ENCODE results near the gene MGLL. TPM values are rescaled to one million over a fixed set of nuclear protein-coding genes. Genes with fewer than 3 reads are reported as not detected.
"Not testable (repeated sequence)": the region's sequence is repeated elsewhere in the genome, so short reads cannot be mapped to it uniquely, and the experiment has no call there.

MGLL gene
- total and polyA plus RNA-seq, 5 experiments from 2014 or later: 0.34 to 0.77 (median 0.62) TPM; not detected in 2

DNA sequence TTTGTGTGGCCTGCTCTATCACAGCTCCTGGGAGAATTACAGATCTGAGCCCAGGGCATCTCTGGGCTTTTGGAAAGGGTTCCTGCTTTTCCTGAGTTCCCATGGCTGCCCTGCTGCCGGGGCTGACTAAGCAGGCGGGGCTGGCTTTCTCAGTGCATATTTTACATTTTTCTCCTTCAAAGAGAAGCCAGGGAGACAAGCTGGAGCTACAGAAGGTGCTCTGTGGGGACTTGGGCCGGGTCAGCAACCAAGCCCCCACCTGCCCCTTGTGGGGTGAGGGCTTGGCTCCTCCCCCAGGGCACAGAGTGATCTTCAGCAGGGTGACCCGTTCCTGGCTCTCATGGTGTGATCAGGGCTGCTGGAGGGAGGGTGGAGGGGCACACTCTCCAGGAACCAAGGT, 132.2 kb downstream of the MGLL start:
- DNase-seq (no peak), ATAC-seq (no peak)
- POLR2A ChIA-PET: no interaction called here
- no peaks in the 10 kb centered on the region for H3K36me3 Mint-ChIP-seq
- peaks cover 0 to 2% (median 0%) of the 10 kb centered on the region in 5 donors for H3K27me3 Mint-ChIP-seq
- H3K27ac Mint-ChIP-seq: no peak overlapping the region
- peaks cover 0 to 4% (median 0%) of the 10 kb centered on the region in 4 donors for H3K4me1 Mint-ChIP-seq
- no peak overlapping the region for H3K4me3 Mint-ChIP-seq
- no peaks in the 10 kb centered on the region for H3K9me3 Mint-ChIP-seq

- POLR2A ChIA-PET: interaction anchor here (1.1 kb wide), 1 partner anchor 12 kb away, joined by 3 read pairs; no protein-coding TSS in a partner anchor
- Mint-ChIP-seq H3K36me3 (no peaks in the 10 kb centered on the region), H3K9me3 (no peaks in the 10 kb centered on the region), H3K27ac (no peak overlapping the region), H3K4me3 (no peak overlapping the region), H3K27me3 (peaks cover 0 to 2% (median 0%) of the 10 kb centered on the region in 5 donors), H3K4me1 (peaks cover 2 to 6% (median 2%) of the 10 kb centered on the region in 4 donors)
- DNase-seq (peak in 1 of 10 donors; percentile 48), ATAC-seq (no peak)
Measured at GRCh38 chr3:127689266-127689860, 133.0 kb downstream of the MGLL start.

- no peak overlapping the region for H3K27ac Mint-ChIP-seq
- H3K27me3 Mint-ChIP-seq: peaks cover 0 to 2% (median 0%) of the 10 kb centered on the region in 5 donors
- peaks cover 6 to 10% (median 9%) of the 10 kb centered on the region in 4 donors for H3K4me1 Mint-ChIP-seq
- POLR2A ChIA-PET: interaction anchor here (1.1 kb wide), 1 partner anchor 11 kb away, joined by 3 read pairs; no protein-coding TSS in a partner anchor
- no peak for DNase-seq
- H3K9me3 Mint-ChIP-seq: no peaks in the 10 kb centered on the region
- H3K4me3 Mint-ChIP-seq: no peak overlapping the region
- ATAC-seq: no peak
- H3K36me3 Mint-ChIP-seq: no peaks in the 10 kb centered on the region
Measured at GRCh38 chr3:127688416-127689265, 133.7 kb downstream of the MGLL start.

DNA sequence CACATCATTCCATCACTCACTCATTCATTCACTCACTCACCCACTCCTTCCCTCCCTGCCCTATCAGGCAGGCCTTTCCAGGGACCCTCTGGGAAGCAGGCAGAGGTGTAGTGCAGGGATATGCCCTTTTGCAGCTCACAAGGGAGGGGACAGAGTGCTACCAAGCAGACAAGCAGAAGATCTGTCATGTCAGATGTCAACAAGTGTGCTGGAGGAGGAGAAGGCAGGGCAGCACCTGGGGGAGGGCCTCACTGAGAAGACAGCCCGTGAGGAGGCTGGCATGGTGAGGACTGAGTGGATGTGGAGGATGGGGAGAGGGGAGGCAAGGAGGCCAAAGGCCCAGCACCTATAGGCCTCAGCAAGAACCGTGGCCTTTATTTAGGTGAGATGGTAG, 134.3 kb downstream of the MGLL start:
- DNase-seq (no peak), ATAC-seq (no peak)
- H3K27me3 Mint-ChIP-seq: peaks cover 0 to 2% (median 0%) of the 10 kb centered on the region in 5 donors
- H3K4me1 Mint-ChIP-seq: peaks cover 7 to 13% (median 12%) of the 10 kb centered on the region in 4 donors
- H3K27ac Mint-ChIP-seq: no peak overlapping the region
- no peaks in the 10 kb centered on the region for H3K36me3 Mint-ChIP-seq
- no peak overlapping the region for H3K4me3 Mint-ChIP-seq
- POLR2A ChIA-PET: interaction anchor here (1.1 kb wide), 1 partner anchor 11 kb away, joined by 3 read pairs; no protein-coding TSS in a partner anchor
- H3K9me3 Mint-ChIP-seq: no peaks in the 10 kb centered on the region

- POLR2A ChIA-PET: no interaction called here
- H3K9me3 Mint-ChIP-seq: no peaks in the 10 kb centered on the region
- no peak overlapping the region for H3K27ac Mint-ChIP-seq
- DNase-seq: no peak
- no peaks in the 10 kb centered on the region for H3K36me3 Mint-ChIP-seq
- H3K4me3 Mint-ChIP-seq: no peak overlapping the region
- ATAC-seq: no peak
- peaks cover 7 to 13% (median 13%) of the 10 kb centered on the region in 4 donors for H3K4me1 Mint-ChIP-seq
- H3K27me3 Mint-ChIP-seq: no peaks in the 10 kb centered on the region
Measured at GRCh38 chr3:127687228-127687737, 135.0 kb downstream of the MGLL start.

DNA sequence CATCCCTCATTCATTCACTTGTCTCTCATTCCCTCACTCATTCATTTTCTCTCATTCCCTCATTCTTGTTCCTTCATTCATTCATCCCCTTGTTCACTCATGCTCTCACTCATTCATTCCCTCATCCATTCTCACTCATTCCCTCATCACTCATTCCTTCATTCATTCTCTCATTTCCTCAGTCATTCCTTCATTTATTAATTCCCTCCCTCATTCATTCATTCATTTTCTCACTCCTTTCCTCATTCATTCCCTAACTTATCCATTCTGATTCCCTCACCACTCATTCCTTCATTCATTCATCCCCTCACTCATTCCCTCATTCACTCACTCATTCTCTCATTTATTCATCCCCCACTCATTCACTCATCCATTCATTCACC, 135.8 kb downstream of the MGLL start:
- no peak overlapping the region for H3K27ac Mint-ChIP-seq
- H3K4me3 Mint-ChIP-seq: no peak overlapping the region
- DNase-seq (no peak), ATAC-seq (no peak)
- H3K36me3 Mint-ChIP-seq: no peaks in the 10 kb centered on the region
- H3K27me3 Mint-ChIP-seq: no peaks in the 10 kb centered on the region
- H3K4me1 Mint-ChIP-seq: peaks cover 7 to 18% (median 15%) of the 10 kb centered on the region in 4 donors
- POLR2A ChIA-PET: no interaction called here
- H3K9me3 Mint-ChIP-seq: no peaks in the 10 kb centered on the region

DNA sequence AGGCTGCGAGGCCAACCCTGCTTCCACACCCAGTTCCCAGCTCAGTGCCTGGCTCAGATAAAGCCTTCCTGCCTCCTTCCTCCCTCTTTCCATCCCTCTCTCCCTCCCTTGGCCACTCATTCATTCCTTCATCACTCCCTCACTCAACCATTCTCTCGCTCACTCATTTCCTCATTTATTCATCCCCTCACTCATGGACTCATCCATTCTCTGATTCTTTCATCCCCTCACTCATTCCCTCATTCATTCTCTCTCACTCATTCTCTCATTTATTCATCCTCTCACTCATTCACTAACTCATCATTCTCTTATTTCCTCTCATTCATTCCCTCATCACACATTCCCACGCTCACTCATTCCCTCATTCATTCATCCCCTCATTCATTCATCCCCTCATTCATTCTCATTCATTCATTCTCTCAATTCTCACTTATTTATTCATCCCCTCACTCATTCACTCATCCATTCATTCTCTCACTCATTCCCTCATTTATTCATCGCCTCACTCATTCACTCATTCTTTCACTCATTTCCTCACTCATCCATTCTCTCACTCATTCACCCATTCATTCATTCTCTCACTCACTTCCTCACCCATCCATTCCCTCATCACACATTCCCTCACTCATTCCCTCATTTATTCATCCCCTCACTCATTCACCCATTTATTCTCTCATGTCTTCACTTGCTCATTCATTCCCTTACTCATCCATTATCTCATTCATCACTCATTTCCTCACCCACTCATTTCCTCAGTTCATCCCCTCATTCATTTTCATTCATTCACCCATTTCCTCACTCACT, 136.4 kb downstream of the MGLL start:
- no peaks in the 10 kb centered on the region for H3K27me3 Mint-ChIP-seq
- POLR2A ChIA-PET: no interaction called here
- no peak overlapping the region for H3K4me3 Mint-ChIP-seq
- peaks cover 7 to 21% (median 16%) of the 10 kb centered on the region in 4 donors for H3K4me1 Mint-ChIP-seq
- no peak for DNase-seq
- no peak for ATAC-seq
- H3K36me3 Mint-ChIP-seq: no peaks in the 10 kb centered on the region
- no peak overlapping the region for H3K27ac Mint-ChIP-seq
- no peaks in the 10 kb centered on the region for H3K9me3 Mint-ChIP-seq

DNA sequence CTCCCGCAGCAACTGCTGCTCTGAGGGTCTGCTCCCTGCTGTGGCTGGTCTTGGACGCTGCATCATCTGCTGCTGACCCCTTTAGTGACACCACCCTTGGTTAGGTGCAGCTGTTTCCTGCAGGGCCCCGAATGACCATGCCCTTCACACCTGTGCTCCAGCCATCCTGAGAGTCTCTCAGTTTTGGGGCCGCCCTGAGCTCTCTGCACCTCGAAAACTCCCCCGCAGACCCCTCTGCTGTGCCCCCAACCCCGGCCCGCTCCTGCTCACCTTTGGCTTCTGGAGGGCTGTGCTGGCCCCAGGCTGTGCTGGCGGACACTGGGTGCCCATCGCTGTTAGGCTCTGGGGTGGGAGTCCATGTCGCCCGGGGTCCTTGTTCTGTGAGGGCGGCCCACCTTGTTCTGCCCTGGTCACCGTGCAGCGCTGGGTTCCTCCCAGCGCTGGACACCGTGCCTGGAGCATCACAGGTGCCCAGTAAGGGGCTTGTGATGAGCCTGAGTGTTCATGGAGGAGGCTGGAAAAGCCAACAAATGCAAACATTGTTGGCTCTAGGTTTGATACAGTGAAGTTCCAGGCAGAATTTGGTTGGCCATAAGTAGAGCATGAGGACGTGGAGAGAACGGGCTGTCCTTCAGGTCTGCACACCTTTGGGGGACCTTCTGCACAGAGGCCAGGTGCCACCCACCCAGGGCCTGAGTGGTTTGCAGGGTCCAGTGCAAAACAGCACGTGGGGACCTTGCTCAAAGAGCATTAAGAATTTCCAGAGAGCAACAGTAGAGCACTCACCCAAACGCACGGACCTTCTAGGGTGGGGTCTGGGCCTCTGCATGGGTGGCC, 137.2 kb downstream of the MGLL start:
- DNase-seq: no peak
- Mint-ChIP-seq H3K9me3 (no peaks in the 10 kb centered on the region), H3K4me3 (no peak overlapping the region), H3K36me3 (no peaks in the 10 kb centered on the region), H3K27me3 (no peaks in the 10 kb centered on the region), H3K4me1 (peaks cover 7 to 21% (median 16%) of the 10 kb centered on the region in 4 donors), H3K27ac (peak overlapping the region in 1 of 10 donors; percentile 60)
- no peak for ATAC-seq
- POLR2A ChIA-PET: interaction anchor here (0.6 kb wide), 1 partner anchor 12 kb away, joined by 3 read pairs; the partner anchor contains the start of gene ABTB1

- Mint-ChIP-seq H3K36me3 (peaks cover 0 to 13% (median 0%) of the 10 kb centered on the region in 3 donors), H3K27ac (peak overlapping the region in 5 of 10 donors; percentile 16 to 83 (median 71)), H3K9me3 (no peaks in the 10 kb centered on the region), H3K27me3 (no peaks in the 10 kb centered on the region), H3K4me3 (no peak overlapping the region), H3K4me1 (peaks cover 9 to 26% (median 22%) of the 10 kb centered on the region in 4 donors)
- DNase-seq: peak in 1 of 10 donors; percentile 12
- POLR2A ChIA-PET: interaction anchor here (0.7 to 1.7 kb wide), 3 partner anchors 9 to 987 kb away, joined by 3 to 8 read pairs (median 3); no protein-coding TSS in a partner anchor
- ATAC-seq: no peak
Measured at GRCh38 chr3:127682561-127682960, 139.8 kb downstream of the MGLL start.

DNA sequence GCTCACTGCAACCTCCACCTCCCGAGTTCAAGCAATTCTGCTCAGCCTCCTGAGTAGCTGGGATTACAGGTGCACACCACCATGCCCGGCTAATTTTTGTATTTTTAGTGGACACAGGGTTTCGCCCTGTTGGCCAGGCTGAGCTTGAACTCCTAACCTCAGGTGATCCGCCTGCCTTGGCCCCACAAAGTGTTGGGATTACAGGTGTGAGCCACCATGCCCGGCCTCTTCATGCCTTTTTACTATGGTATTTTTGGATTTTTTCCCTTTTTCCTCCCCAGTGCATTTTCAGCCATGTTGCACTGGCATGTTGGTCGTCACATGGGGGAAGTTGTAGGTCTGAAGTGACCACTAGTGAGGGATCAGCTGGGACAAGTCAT, 140.2 kb downstream of the MGLL start:
- not testable (repeated sequence) for DNase-seq, ATAC-seq
- POLR2A ChIA-PET: interaction anchor here (0.6 to 0.7 kb wide), 3 partner anchors 9 to 986 kb away, joined by 3 read pairs; no protein-coding TSS in a partner anchor

GRCh38 chr3:127680798-127681221, 141.5 kb downstream of the MGLL start:
- H3K4me3 Mint-ChIP-seq: no peak overlapping the region
- H3K9me3 Mint-ChIP-seq: no peaks in the 10 kb centered on the region
- peaks cover 0 to 20% (median 0%) of the 10 kb centered on the region in 3 donors for H3K36me3 Mint-ChIP-seq
- ATAC-seq (no peak), DNase-seq (peak in 1 of 10 donors; percentile 15)
- peak overlapping the region in 4 of 10 donors; percentile 47 to 66 (median 58) for H3K27ac Mint-ChIP-seq
- POLR2A ChIA-PET: interaction anchor here (0.7 to 1.2 kb wide), 2 partner anchors 9 to 34 kb away, joined by 4 to 5 read pairs; no protein-coding TSS in a partner anchor
- H3K27me3 Mint-ChIP-seq: no peaks in the 10 kb centered on the region
- peaks cover 13 to 36% (median 27%) of the 10 kb centered on the region in 4 donors for H3K4me1 Mint-ChIP-seq

More for the DNA sequence above, 140.2 kb downstream of the MGLL start:
- peaks cover 0 to 14% (median 0%) of the 10 kb centered on the region in 3 donors for H3K36me3 Mint-ChIP-seq
- not testable (repeated sequence) for H3K9me3 Mint-ChIP-seq, H3K27me3 Mint-ChIP-seq, H3K4me3 Mint-ChIP-seq
- peak overlapping the region in 5 of 10 donors; percentile 24 to 83 (median 71) for H3K27ac Mint-ChIP-seq
- peaks cover 10 to 27% (median 24%) of the 10 kb centered on the region in 4 donors for H3K4me1 Mint-ChIP-seq
